Natural killer cell (primary cell): ENCODE data around the gene ZIK1. TPM values are rescaled to one million over a fixed set of nuclear protein-coding genes. Genes with fewer than 3 reads are reported as not detected.

Source experiments
- ATAC-seq, 3 donors: fragments of 150-1000 bp in 2 of 3; fragments of 200-7000 bp in 1 of 3; cut with Tn5 transposase; 1 replicate in 1 of 3; 2 replicates in 2 of 3; pipeline ENCODE4 v1.10.0; 2021; ENCODE audit warnings: mild to moderate bottlenecking in 2 of 3, moderate library complexity in 2 of 3
- DNase-seq, 2 donors: peaks; one replicate each; pipeline versions ENCODE4 v3.0.0 to v3.0.0-alpha.2; 2013 to 2021; ENCODE audit warnings: mixed read lengths in 1 of 2
- H3K27ac ChIP-seq: one replicate; pipeline ENCODE4 v1.5.1; 2013; ENCODE audit warnings: mild to moderate bottlenecking, low read length
- H3K27me3 ChIP-seq: one replicate; pipeline ENCODE4 v1.6.1; 2013; ENCODE audit warnings: low read length; ENCODE audit not compliant: control insufficient read depth, insufficient read depth
- H3K36me3 ChIP-seq: one replicate; pipeline ENCODE4 v1.6.1; 2013; ENCODE audit warnings: low read length; ENCODE audit not compliant: control insufficient read depth, insufficient read depth
- H3K4me1 ChIP-seq: one replicate; pipeline ENCODE4 v1.6.1; 2013; ENCODE audit warnings: low read length; ENCODE audit not compliant: control insufficient read depth, insufficient read depth
- H3K4me3 ChIP-seq: one replicate; pipeline ENCODE4 v1.5.1; 2013; ENCODE audit warnings: low read length
- H3K9me3 ChIP-seq: one replicate; pipeline ENCODE4 v1.6.1; 2013; ENCODE audit warnings: low read length; ENCODE audit not compliant: control insufficient read depth, insufficient read depth
- H3K27ac Mint-ChIP-seq, 2 donors: one replicate each; pipeline ENCODE4 v1.8.0; 2022; ENCODE audit warnings: mild to moderate bottlenecking in 2 of 2, mixed read lengths in 2 of 2, moderate library complexity in 1 of 2
- H3K27me3 Mint-ChIP-seq, 2 donors: one replicate each; pipeline ENCODE4 v1.8.0; 2022; ENCODE audit warnings: low read depth in 2 of 2, mixed read lengths in 2 of 2
- H3K36me3 Mint-ChIP-seq: one replicate; pipeline ENCODE4 v1.8.0; 2022; ENCODE audit warnings: mixed read lengths
- H3K4me1 Mint-ChIP-seq, 2 donors: one replicate each; pipeline ENCODE4 v1.8.0; 2022; ENCODE audit warnings: mixed read lengths in 2 of 2
- H3K4me3 Mint-ChIP-seq: one replicate; pipeline ENCODE4 v1.8.0; 2022; ENCODE audit warnings: mild to moderate bottlenecking, moderate library complexity, mixed read lengths
- H3K9me3 Mint-ChIP-seq, 2 donors: one replicate each; pipeline ENCODE4 v1.8.0; 2022; ENCODE audit warnings: mixed read lengths in 2 of 2
- CTCF ChIP-seq: fragments of 200-600 bp; IDR thresholded peaks from one replicate; pipeline ENCODE4 v1.8.0; 2022; ENCODE audit warnings: antibody characterized with exemption
- WGBS: methylation state at CpG from one replicate; pipeline ENCODE4 v1.1.7; 2013; ENCODE audit warnings: missing lambda C conversion rate; ENCODE audit not compliant: insufficient coverage; 5-methylcytosine and 5-hydroxymethylcytosine counted together
- intact Hi-C: fragments of 100-400 bp; cut with micrococcal nuclease; formaldehyde crosslinking; loops from one replicate; pipeline ENCODE4 v1.14.2; 2022
- total RNA-seq, 4 donors: library from RNA; stranded (reverse); fragments of 120-200 nt in 1 of 4; gene quantifications; one replicate each; pipeline versions ENCODE4 v1.2.3 to v1.2.4, GENCODE V29; 2013 to 2022

ZIK1 gene
- total RNA-seq, 3 donors from 2014 or later (not counting 1 experiment from before 2014, with no cell fraction given) = 2.7 to 8.2 (median 6.5) TPM

GRCh38 chr19:57566396-57567265 lies 17.3 kb upstream of the ZIK1 start:
- peaks cover 0 to 5% of the 10 kb centered on the region in 2 donors for H3K27me3 Mint-ChIP-seq
- no peaks in the 10 kb centered on the region for H3K36me3 ChIP-seq
- H3K27ac Mint-ChIP-seq = no peak overlapping the region
- no peak overlapping the region for H3K4me3 ChIP-seq
- H3K9me3 Mint-ChIP-seq = peaks cover 8 to 26% of the 10 kb centered on the region in 2 donors
- ATAC-seq = no peak
- 66% methylated on average over 6 of the region's 7 CpGs for WGBS
- H3K27ac ChIP-seq = no peak overlapping the region
- no peak for TF ChIP-seq CTCF
- peaks cover 40% of the 10 kb centered on the region for H3K36me3 Mint-ChIP-seq
- no peaks in the 10 kb centered on the region for H3K27me3 ChIP-seq
- intact Hi-C loops = no loop called here
- DNase-seq = peak in 1 of 2 donors; percentile 21
- no peaks in the 10 kb centered on the region for H3K4me1 Mint-ChIP-seq
- no peak overlapping the region for H3K4me3 Mint-ChIP-seq
- H3K9me3 ChIP-seq = peaks cover 76% of the 10 kb centered on the region
- H3K4me1 ChIP-seq = no peaks in the 10 kb centered on the region

GRCh38 chr19:57570707-57571106 lies 13.2 kb upstream of the ZIK1 start:
- ATAC-seq = no peak
- Histone ChIP-seq H3K27ac (no peak overlapping the region), H3K36me3 (peaks cover 35% of the 10 kb centered on the region), H3K4me1 (no peaks in the 10 kb centered on the region), H3K27me3 (no peaks in the 10 kb centered on the region), H3K4me3 (no peak overlapping the region), H3K9me3 (peaks cover 89% of the 10 kb centered on the region)
- Mint-ChIP-seq H3K4me3 (no peak overlapping the region), H3K27me3 (no peaks in the 10 kb centered on the region), H3K36me3 (peaks cover 32% of the 10 kb centered on the region), H3K9me3 (peaks cover 10 to 21% of the 10 kb centered on the region in 2 donors), H3K4me1 (peaks cover 0 to 4% of the 10 kb centered on the region in 2 donors), H3K27ac (no peak overlapping the region)
- TF ChIP-seq CTCF = no peak
- DNase-seq = no peak
- intact Hi-C loops = no loop called here

- peaks cover 91% of the 10 kb centered on the region for H3K9me3 ChIP-seq
- ATAC-seq (no peak), DNase-seq (no peak)
- no peak overlapping the region for H3K27ac Mint-ChIP-seq
- H3K36me3 Mint-ChIP-seq = peaks cover 40% of the 10 kb centered on the region
- intact Hi-C loops = no loop called here
- peaks cover 43% of the 10 kb centered on the region for H3K36me3 ChIP-seq
- 100% methylated on average over 1 of the region's 3 CpGs for WGBS
- H3K27me3 Mint-ChIP-seq = no peaks in the 10 kb centered on the region
- H3K4me3 ChIP-seq = no peak overlapping the region
- H3K27ac ChIP-seq = no peak overlapping the region
- H3K27me3 ChIP-seq = no peaks in the 10 kb centered on the region
- H3K9me3 Mint-ChIP-seq = peaks cover 18 to 29% of the 10 kb centered on the region in 2 donors
- H3K4me3 Mint-ChIP-seq = no peak overlapping the region
- TF ChIP-seq CTCF = no peak
- H3K4me1 ChIP-seq = no peaks in the 10 kb centered on the region
- H3K4me1 Mint-ChIP-seq = peaks cover 12 to 16% of the 10 kb centered on the region in 2 donors
Measured at GRCh38 chr19:57572415-57572947, 11.5 kb upstream of the ZIK1 start.
